Thyroid gland (tissue), 4 donors: ENCODE measurements around the gene DNM3. TPM values are rescaled to one million over a fixed set of nuclear protein-coding genes. Genes with fewer than 3 reads are reported as not detected.

Experiments
- DNase-seq, 2 donors: peaks; one replicate each; pipeline ENCODE4 v3.0.0-alpha.2; 2019
- H3K27ac ChIP-seq, 3 donors: fragments of 200-600 bp; sonication (generic); 1 replicate in 2 of 3; 2 replicates in 1 of 3; pipeline ENCODE4 v1.5.1; 2016 to 2019; ENCODE audit warnings: mild to moderate bottlenecking in 1 of 3, moderate library complexity in 1 of 3
- H3K27me3 ChIP-seq: fragments of 200-600 bp; sonication (generic); one replicate; pipeline ENCODE4 v1.5.1; 2019
- H3K36me3 ChIP-seq, 2 donors: fragments of 200-600 bp; sonication (generic); one replicate each; pipeline ENCODE4 v1.5.1; 2016 to 2019
- H3K4me1 ChIP-seq, 2 donors: fragments of 200-600 bp; sonication (generic); one replicate each; pipeline ENCODE4 v1.5.1; 2017 to 2019
- H3K4me3 ChIP-seq, 3 donors: fragments of 200-600 bp; sonication (generic); replicated peaks in 1 of 3; 1 replicate in 2 of 3; 2 replicates in 1 of 3; pipeline ENCODE4 v1.5.1; 2016; ENCODE audit warnings: mild to moderate bottlenecking in 1 of 3
- H3K9me3 ChIP-seq: fragments of 200-600 bp; sonication (generic); one replicate; pipeline ENCODE4 v1.5.1; 2017
- CTCF ChIP-seq, 6 experiments: fragments of 200-600 bp in 3 of 6; fragments of 450-650 bp in 3 of 6; sonication (generic) in 3 of 6; IDR thresholded peaks; one replicate each; pipeline ENCODE4 v1.5.1; 2016 to 2019; ENCODE audit warnings: antibody characterized with exemption in 6 of 6, mild to moderate bottlenecking in 2 of 6, inconsistent platforms in 1 of 6, moderate library complexity in 1 of 6
- POLR2A ChIP-seq, 2 donors: fragments of 450-650 bp; IDR thresholded peaks; one replicate each; pipeline ENCODE4 v1.6.1; 2017; ENCODE audit warnings: antibody characterized with exemption in 2 of 2, mild to moderate bottlenecking in 2 of 2, moderate library complexity in 1 of 2
- WGBS, 2 donors: methylation state at CpG; one replicate each; pipeline ENCODE4 v1.1.5; 2017; 5-methylcytosine and 5-hydroxymethylcytosine counted together
- intact Hi-C: fragments of 100-400 bp; cut with DNase I; formaldehyde crosslinking; loops from one replicate; pipeline ENCODE4 v1.15.1; 2023
- total RNA-seq, 4 donors: library from RNA; depleted of rRNA; stranded (reverse); fragments of >200 nt; gene quantifications; one replicate each; pipeline ENCODE4 v1.2.3, GENCODE V29; 2016

DNM3 gene
- total RNA-seq, 4 donors from 2014 or later = 9.0 to 13.6 (median 10.8) TPM

GRCh38 chr1:172401477-172401876 lies 560.2 kb downstream of the DNM3 start:
- intact Hi-C loops = no loop called here
- H3K9me3 ChIP-seq = no peaks in the 10 kb centered on the region
- no peaks in the 10 kb centered on the region for H3K36me3 ChIP-seq
- DNase-seq = no peak
- no peak for TF ChIP-seq CTCF (IDR thresholded peaks at IDR 0.05)
- TF ChIP-seq POLR2A (IDR thresholded peaks at IDR 0.05) = no peak
- no peak overlapping the region for H3K27ac ChIP-seq
- H3K27me3 ChIP-seq = no peaks in the 10 kb centered on the region
- no peak overlapping the region for H3K4me3 ChIP-seq
- H3K4me1 ChIP-seq = peaks cover 13 to 25% of the 10 kb centered on the region in 2 donors

GRCh38 chr1:172401892-172402291 lies 560.6 kb downstream of the DNM3 start:
- H3K36me3 ChIP-seq = no peaks in the 10 kb centered on the region
- no peak for TF ChIP-seq POLR2A (IDR thresholded peaks at IDR 0.05)
- no peak for TF ChIP-seq CTCF (IDR thresholded peaks at IDR 0.05)
- DNase-seq = no peak
- no peaks in the 10 kb centered on the region for H3K9me3 ChIP-seq
- no peak overlapping the region for H3K27ac ChIP-seq
- 85 to 87% methylated on average over 5 of the region's 5 CpGs for WGBS, 2 donors
- H3K4me3 ChIP-seq = no peak overlapping the region
- intact Hi-C loops = no loop called here
- peaks cover 13 to 25% of the 10 kb centered on the region in 2 donors for H3K4me1 ChIP-seq
- no peaks in the 10 kb centered on the region for H3K27me3 ChIP-seq

GRCh38 chr1:172402878-172403569 lies 561.7 kb downstream of the DNM3 start:
- WGBS, 2 donors = 83 to 90% methylated on average over 1 of the region's 1 CpG
- TF ChIP-seq POLR2A (IDR thresholded peaks at IDR 0.05) = no peak
- no peak for TF ChIP-seq CTCF (IDR thresholded peaks at IDR 0.05)
- H3K4me1 ChIP-seq = peaks cover 11 to 23% of the 10 kb centered on the region in 2 donors

GRCh38 chr1:172404121-172404520 lies 562.8 kb downstream of the DNM3 start:
- Histone ChIP-seq H3K27me3 (no peaks in the 10 kb centered on the region), H3K4me3 (no peak overlapping the region), H3K36me3 (no peaks in the 10 kb centered on the region), H3K9me3 (no peaks in the 10 kb centered on the region), H3K27ac (no peak overlapping the region), H3K4me1 (peaks cover under 1 to 14% of the 10 kb centered on the region in 2 donors)
- no peak for DNase-seq
- no peak for TF ChIP-seq CTCF (IDR thresholded peaks at IDR 0.05)
- no peak for TF ChIP-seq POLR2A (IDR thresholded peaks at IDR 0.05)
- intact Hi-C loops = no loop called here

More at GRCh38 chr1:172402878-172403569, 561.7 kb downstream of the DNM3 start:
- DNase-seq = no peak
- no peak overlapping the region for H3K4me3 ChIP-seq
- intact Hi-C loops = no loop called here
- no peaks in the 10 kb centered on the region for H3K9me3 ChIP-seq
- no peaks in the 10 kb centered on the region for H3K36me3 ChIP-seq
- no peak overlapping the region for H3K27ac ChIP-seq
- no peaks in the 10 kb centered on the region for H3K27me3 ChIP-seq

GRCh38 chr1:172405912-172406311 lies 564.6 kb downstream of the DNM3 start:
- TF ChIP-seq POLR2A (IDR thresholded peaks at IDR 0.05) (no peak), CTCF (IDR thresholded peaks at IDR 0.05) (no peak)
- H3K27me3 ChIP-seq = no peaks in the 10 kb centered on the region
- peaks cover 0 to 4% of the 10 kb centered on the region in 2 donors for H3K4me1 ChIP-seq
- intact Hi-C loops = no loop called here
- no peaks in the 10 kb centered on the region for H3K36me3 ChIP-seq
- no peak for DNase-seq
- H3K9me3 ChIP-seq = no peaks in the 10 kb centered on the region
- H3K27ac ChIP-seq = no peak overlapping the region
- no peak overlapping the region for H3K4me3 ChIP-seq
